NOMO-1 (cell line): Measurements from ENCODE around the gene STAC2.
"Not testable (repeated sequence)": the region's sequence is repeated elsewhere in the genome, so short reads cannot be mapped to it uniquely, and the experiment has no call there.

Experiments used
- DNase-seq, 2 experiments: peaks; one replicate each; lab custom pipeline; 2025; ENCODE audit not compliant: unreplicated experiment in 2 of 2; lab: John Stamatoyannopoulos, UW

Gene STAC2

GRCh38 chr17:39193346-39193745 is 32.4 kb downstream of the STAC2 start:
- no peak for DNase-seq

GRCh38 chr17:39192901-39193300 is 32.8 kb downstream of the STAC2 start:
- no peak for DNase-seq

DNA sequence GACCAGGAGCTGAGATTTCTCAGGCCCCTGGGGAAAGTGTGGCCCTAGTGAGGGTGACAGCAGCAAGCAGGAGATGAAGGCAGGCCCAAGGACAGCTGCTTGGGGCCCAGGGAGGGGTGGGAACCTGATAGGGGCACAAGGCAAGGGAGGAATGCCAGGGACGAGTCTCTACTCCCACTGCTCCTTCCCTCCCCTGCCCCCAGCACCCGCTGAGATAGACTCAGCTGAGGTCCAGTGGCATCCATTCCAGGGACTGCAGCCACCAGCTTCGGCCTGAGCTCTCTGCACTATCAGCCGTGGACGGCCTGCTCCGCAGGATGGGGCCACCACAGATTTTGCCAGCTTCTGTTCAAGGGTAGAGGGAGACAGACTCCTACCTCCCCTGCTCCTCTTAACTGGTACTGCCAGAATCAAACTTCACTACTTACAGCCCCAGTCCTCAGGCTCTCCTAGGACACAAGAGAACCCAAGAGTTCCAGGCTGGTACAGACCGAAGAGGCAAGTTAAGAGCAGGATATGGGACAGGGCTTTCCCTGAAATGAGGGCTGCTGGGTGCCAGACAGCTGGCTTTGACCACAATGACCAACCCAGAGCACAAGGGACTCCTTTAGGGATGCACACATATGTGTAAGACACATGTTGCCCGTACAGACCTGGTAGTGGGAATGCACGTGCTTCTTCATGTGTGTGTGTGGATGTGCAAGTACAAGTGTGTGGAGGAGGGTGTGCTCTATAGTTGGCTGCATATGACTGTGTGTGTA is 33.8 kb downstream of the STAC2 start:
- no peak for DNase-seq

DNA sequence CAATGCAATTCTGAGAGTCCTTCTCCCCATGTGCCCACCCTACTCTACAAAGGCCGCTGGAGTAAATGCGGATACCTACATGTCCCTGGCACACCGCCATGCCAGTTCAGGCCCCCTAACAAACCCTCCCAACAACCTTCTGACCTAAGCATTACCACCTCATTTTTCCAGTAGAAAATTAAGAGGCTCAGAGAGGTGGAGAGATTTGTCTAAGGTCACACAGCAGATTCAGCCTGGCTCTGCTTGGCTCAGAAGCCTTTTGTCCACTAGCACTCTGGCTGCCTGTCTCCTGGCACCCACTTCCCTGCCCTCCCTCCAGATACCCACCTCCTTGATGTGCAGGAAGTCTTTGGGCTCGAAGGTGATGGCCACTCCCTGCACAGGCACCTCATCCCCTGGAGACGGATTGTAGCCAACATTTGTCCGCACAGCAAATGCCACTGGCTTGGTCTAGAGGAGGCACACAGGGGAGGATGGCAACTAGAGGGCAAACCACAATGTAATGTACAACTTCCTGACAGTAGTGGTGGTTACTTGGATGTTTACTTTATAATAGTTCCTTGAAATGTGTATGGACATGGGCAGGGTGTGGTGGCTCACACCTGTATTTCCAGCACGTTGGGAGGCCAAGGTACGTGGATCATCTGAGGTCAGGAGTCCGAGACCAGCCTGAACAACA is 38.5 kb downstream of the STAC2 start:
- DNase-seq, result no peak

DNA sequence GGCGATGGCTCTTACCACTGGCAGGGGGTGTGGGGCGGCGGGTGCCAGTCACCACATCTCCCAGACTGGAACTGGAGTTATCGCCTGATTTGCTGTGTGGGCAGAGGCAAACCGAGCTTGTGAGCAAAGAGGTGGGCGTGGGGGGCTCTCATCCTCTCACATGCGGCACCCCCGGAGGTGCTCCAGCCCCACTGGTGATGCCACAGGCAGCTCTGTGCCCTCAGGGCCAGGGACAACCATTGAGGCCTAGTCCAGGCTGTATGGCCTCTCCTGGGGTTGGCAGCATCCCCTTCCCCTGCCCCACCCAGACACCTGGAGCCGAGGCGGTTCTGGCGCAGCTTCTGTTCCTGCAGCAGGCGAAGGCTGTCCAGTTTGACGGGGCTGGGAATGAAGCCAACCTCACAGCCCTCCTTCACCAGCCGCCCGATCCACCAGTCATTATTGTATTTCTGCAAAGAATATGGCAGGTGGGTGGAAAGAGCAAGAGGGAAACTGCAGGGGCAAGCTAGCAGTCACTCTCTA is 39.2 kb downstream of the STAC2 start:
- no peak for DNase-seq

- DNase-seq, result no peak
Observed at GRCh38 chr17:39183720-39184119, 42.0 kb downstream of the STAC2 start.

GRCh38 chr17:39183045-39183444 is 42.7 kb downstream of the STAC2 start:
- DNase-seq, result no peak

DNA sequence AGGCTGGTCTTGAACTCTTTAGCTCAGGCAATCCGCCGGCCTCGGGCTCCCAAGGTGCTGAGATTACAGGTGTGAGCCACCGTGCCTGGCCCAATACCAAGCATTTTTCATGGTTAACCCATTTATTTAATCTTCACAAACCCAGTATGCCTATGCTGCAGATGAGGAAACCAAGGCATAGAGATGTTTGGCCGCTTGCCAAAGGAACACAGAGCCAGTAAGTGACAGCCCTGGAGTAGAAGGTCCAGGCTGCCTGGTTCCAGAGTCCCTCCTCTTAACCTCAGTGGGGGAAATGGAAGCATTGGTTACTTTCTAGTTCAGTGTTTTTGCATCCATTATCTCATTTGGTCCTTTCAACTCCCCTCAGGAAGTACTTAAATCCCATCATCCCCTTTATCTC is 44.4 kb downstream of the STAC2 start:
- no peak for DNase-seq

DNA sequence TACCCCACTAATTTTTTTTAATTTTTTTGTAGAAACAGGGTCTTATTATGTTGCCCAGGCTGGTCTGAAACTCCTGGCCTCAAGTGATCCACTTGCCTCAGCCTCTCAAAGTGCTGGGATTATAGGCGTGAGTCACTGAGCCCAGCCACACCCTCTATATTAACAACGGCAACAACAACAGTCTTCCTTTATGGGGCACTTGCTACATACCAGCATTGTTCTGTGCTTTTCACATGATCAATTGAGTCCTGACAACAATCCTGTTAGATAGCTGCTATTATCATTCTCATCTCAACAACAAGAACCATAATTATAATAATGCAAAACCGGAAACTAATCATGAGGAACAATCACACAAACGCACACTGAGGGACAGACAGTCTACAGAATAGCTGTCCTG is 47.2 kb downstream of the STAC2 start:
- peak; percentile 69 to 71 for DNase-seq

- peak in 1 of 2 experiments; percentile 21 for DNase-seq
Observed at GRCh38 chr17:39177256-39177655, 48.5 kb downstream of the STAC2 start.

DNA sequence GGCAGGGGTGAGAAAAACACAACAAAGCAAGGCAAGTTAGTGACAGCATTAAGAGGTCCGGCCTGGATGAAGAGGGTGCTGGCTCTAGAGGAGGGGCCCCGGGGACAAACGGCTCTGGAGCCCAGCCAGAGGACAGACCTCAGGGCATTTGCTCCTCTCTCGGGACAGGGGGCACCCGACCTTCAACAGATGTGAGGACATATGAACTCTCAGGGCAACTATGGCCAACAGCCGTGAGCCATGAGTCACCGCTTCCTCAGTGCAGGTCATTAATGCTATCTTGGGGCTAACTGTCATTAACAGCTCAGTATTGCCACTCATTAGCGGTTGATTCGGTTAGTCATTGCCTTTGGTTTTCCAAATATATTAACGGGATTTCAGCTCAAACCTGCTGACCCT is 50.1 kb downstream of the STAC2 start:
- DNase-seq, result peak; percentile 91 to 97

DNA sequence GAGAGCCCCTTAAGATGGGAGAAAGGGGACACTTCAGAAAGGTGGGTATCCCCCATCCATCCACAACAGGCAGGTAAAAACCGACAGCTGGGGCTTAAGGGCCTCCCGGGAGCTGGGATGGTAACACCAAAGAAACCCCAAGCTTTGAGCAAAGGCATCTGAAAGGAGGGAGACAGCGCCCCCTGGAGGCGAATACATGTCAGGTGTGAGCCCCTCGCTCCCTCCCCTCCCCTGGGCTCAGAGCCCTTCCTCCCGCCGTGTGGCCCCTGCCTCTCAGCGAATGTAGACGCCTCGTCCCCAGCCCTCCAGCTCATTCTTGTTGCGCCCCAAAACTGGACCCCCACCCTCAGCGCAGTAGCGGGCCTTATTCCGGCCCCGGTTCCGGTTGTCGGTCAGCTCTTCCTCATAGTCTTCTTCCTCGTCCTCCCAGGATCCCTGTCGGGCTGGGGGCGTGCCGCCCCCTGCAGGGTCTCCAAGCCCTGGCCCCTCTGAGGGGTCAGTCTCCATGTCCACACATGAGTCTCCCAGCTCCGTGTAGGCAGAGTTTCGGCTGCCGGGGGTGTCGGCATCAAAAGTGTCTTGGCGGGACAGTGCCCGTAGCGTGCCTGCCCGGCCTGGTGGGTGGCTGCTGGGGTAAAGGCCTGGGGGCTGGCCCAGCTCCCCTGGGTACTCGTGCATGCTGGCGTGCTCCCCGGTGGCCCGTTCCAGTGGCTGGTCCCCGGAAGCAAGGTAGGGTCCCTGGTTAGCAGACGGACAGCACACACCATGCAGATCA is 50.6 kb downstream of the STAC2 start:
- DNase-seq, result peak; percentile 75 to 83

GRCh38 chr17:39173526-39174274 is 52.0 kb downstream of the STAC2 start:
- no peak for DNase-seq

DNA sequence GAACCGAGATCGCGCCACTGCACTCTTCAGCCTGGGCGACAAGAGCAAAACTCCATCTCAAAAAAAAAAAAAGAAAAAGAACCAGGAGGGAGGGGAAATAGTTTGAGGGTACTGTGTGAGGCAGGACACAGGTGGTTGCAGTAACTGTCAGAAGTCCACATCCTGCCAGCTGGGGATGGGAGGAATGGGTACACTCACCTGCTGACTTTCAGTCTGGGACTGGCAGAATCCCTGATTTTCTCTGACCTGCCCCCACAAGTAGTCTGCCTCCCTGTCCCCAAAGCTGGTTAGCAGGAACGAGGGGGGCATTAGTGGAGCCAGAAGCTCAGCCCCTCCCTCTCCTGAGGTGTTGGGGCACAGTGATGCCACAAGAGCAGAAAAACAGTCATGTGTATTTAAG is 52.7 kb downstream of the STAC2 start:
- no peak for DNase-seq

DNA sequence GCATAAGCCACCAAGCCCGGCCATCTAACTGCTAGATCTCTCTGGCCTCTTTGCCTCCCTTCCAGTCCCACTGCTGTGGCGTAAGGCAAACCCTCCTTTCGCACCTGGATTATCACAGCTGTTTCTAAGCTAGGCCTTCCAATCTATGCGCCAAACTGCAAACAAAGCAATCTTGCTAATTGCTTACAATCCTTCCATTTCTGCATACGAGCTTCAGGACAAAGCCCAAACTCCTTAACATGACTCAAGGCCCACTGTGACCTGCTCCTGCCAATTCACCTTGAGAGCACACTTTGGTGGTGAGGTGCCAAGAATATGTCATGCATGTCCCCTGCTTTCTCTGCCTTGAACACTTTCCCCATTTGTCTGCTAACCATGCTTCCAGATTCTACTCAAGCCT is 53.8 kb downstream of the STAC2 start:
- no peak for DNase-seq

DNA sequence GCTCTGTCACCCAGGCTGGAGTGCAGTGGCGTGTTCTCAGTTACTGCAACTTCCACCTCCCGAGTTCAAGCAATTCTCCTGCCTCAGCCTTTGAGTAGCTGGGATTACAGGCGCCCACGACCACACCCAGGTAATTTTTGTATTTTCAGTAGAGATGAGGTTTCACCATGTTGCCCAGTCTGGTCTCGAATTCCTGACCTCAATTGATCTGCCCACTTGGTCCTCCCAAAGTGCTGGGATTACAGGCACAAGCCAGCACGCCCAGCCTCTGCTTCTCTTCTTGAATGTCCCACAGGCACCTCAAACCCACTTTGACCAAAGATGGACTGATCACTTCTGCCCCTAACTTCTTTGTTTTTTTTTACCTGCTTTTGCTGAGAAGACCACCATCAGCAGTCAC is 55.2 kb downstream of the STAC2 start:
- no peak for DNase-seq

DNA sequence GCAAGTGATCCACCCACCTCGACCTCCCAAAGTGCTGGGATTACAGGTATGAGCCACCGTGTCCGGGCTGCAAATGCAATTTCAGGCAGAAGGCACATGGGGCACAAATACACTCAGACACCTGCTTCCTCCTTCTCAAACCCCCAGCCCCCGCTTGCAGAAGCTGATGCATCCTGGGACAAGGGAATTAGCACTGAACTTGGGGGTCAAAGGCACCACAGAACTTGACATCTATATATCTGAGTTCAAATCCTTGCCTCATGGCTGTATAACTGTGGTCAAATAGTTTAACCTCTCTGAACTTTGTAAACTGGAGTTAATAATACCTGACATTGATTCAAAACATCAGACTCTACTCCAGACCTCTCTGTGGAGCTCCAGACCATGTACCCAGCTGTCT is 55.6 kb downstream of the STAC2 start:
- peak in 1 of 2 experiments; percentile 19 for DNase-seq

- no peak for DNase-seq
Observed at GRCh38 chr17:39169518-39169917, 56.2 kb downstream of the STAC2 start.

GRCh38 chr17:39169101-39169500 is 56.6 kb downstream of the STAC2 start:
- DNase-seq, result peak; percentile 56 to 65

DNA sequence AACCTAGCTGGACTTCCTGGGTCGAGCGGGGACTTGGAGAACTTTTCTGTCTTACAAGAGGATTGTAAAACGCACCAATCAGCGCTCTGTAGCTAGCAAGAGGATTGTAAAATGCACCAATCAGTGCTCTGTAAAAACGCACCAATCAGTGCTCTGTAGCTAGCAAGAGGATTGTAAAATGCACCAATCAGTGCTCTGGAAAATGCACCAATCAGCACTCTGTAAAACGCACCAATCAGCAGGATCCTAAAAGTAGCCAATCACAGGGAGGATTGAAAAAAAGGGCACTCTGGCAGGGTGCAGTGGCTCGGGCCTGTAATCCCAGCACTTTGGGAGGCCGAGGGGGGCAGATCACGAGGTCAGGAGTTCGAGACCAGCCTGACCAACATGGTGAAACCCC is 57.2 kb downstream of the STAC2 start:
- not testable (repeated sequence) for DNase-seq

DNA sequence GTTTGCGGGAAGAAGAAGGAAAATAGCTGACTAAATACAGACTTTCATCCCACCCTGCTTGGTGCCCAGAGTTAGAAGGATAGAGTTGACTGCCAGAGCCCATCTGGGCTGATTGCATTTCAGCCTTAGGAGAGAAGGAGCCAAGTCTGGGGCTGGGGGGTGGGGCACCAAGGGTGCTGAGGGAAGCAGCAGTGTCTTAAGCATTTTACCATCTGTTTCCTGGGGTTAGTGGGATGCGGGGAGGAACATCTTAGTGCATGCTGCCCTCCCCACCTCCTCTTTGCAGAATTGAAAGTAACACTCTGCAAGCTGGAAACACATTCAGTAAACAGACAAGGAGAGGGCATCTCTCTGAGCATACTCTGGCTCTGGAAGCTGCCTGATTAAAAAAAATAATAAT is 58.3 kb downstream of the STAC2 start:
- peak; percentile 84 to 88 for DNase-seq
